ENCODE data around the gene PCDHA10. TPM values are rescaled to one million over a fixed set of nuclear protein-coding genes. Genes with fewer than 3 reads are reported as not detected.

PCDHA10 gene
- total RNA-seq, 4 donors from 2014 or later = 0.42 to 1.0 (median 0.57) TPM

GRCh38 chr5:140862441-140863295 is 7.0 kb downstream of the PCDHA10 start:
- WGBS = 45% methylated on average over 29 of the region's 76 CpGs
- no peak for TF ChIP-seq CTCF (IDR thresholded peaks at IDR 0.05)
- no peak for TF ChIP-seq POLR2AphosphoS5 (IDR thresholded peaks at IDR 0.05)
- TF ChIP-seq EP300 (IDR thresholded peaks at IDR 0.05) = no peak
- TF ChIP-seq POLR2A (IDR thresholded peaks at IDR 0.05) = no peak
- Histone ChIP-seq H3K27me3 (peaks cover 6% of the 10 kb centered on the region), H3K4me1 (no peaks in the 10 kb centered on the region), H3K27ac (no peak overlapping the region), H3K36me3 (no peaks in the 10 kb centered on the region), H3K9me3 (peaks cover 25% of the 10 kb centered on the region), H3K4me3 (no peak overlapping the region)
- no peak for DNase-seq (ENCODE audit: low spot score in 2 of 2)

- TF ChIP-seq CTCF (IDR thresholded peaks at IDR 0.05) (no peak), POLR2AphosphoS5 (IDR thresholded peaks at IDR 0.05) (no peak)
- DNase-seq (ENCODE audit: low spot score in 2 of 2) = no peak
- H3K4me3 ChIP-seq = no peak within 1 kb of the TSS
- 23% methylated on average over 36 of the region's 41 CpGs for WGBS
- no peaks in the 10 kb centered on the region for H3K4me1 ChIP-seq
- H3K27me3 ChIP-seq = no peaks in the 10 kb centered on the region
- no peaks in the 10 kb centered on the region for H3K36me3 ChIP-seq
- peaks cover 19% of the 10 kb centered on the region for H3K9me3 ChIP-seq
- H3K27ac ChIP-seq = no peak within 1 kb of the TSS
Measured at GRCh38 chr5:140868721-140869554, 13.2 kb downstream of the PCDHA10 start, which contains the start of gene PCDHA11. PCDHA11 (plus strand) TSS chr5:140868957; CDS start chr5:140869104, 147 bp downstream.

GRCh38 chr5:140869555-140869886 is 13.8 kb downstream of the PCDHA10 start:
- no peak for DNase-seq (ENCODE audit: low spot score in 2 of 2)
- no peak overlapping the region for H3K27ac ChIP-seq
- H3K4me1 ChIP-seq = no peaks in the 10 kb centered on the region
- WGBS = 61% methylated on average over 5 of the region's 5 CpGs
- TF ChIP-seq POLR2A (IDR thresholded peaks at IDR 0.05) = no peak
- no peak for TF ChIP-seq CTCF (IDR thresholded peaks at IDR 0.05)
- TF ChIP-seq POLR2AphosphoS5 (IDR thresholded peaks at IDR 0.05) = no peak
- H3K27me3 ChIP-seq = no peaks in the 10 kb centered on the region
- H3K4me3 ChIP-seq = no peak overlapping the region
- H3K9me3 ChIP-seq = peaks cover 19% of the 10 kb centered on the region
- no peaks in the 10 kb centered on the region for H3K36me3 ChIP-seq

- H3K27me3 ChIP-seq = no peaks in the 10 kb centered on the region
- TF ChIP-seq POLR2A (IDR thresholded peaks at IDR 0.05) (no peak), CTCF (IDR thresholded peaks at IDR 0.05) (no peak), EP300 (IDR thresholded peaks at IDR 0.05) (no peak), POLR2AphosphoS5 (IDR thresholded peaks at IDR 0.05) (no peak)
- WGBS = 57% methylated on average over 48 of the region's 114 CpGs
- DNase-seq (ENCODE audit: low spot score in 2 of 2) = no peak
- H3K36me3 ChIP-seq = no peaks in the 10 kb centered on the region
- no peak overlapping the region for H3K27ac ChIP-seq
- H3K4me3 ChIP-seq = no peak overlapping the region
- peaks cover 19% of the 10 kb centered on the region for H3K9me3 ChIP-seq
- no peaks in the 10 kb centered on the region for H3K4me1 ChIP-seq
Measured at GRCh38 chr5:140870221-140871201, 14.8 kb downstream of the PCDHA10 start.

All from suprapubic skin (tissue), 4 donors.